DOHH2 (cell line): ENCODE measurements around the gene ZMAT5.

Source experiments
- CTCF ChIP-seq: fragments of 200-600 bp; sonication (generic); IDR thresholded peaks from one replicate; pipeline ENCODE4 v1.5.1; 2014; ENCODE audit warnings: antibody characterized with exemption, mild to moderate bottlenecking, low read depth, low read length; ENCODE audit not compliant: poor library complexity, severe bottlenecking
- EZH2phosphoT487 ChIP-seq: fragments of 200-600 bp; sonication (generic); IDR thresholded peaks from 2 replicates; pipeline ENCODE4 v1.6.1; 2017; ENCODE audit warnings: borderline replicate concordance, mild to moderate bottlenecking, antibody characterized with exemption, low read length, moderate library complexity, mixed read lengths

DNA sequence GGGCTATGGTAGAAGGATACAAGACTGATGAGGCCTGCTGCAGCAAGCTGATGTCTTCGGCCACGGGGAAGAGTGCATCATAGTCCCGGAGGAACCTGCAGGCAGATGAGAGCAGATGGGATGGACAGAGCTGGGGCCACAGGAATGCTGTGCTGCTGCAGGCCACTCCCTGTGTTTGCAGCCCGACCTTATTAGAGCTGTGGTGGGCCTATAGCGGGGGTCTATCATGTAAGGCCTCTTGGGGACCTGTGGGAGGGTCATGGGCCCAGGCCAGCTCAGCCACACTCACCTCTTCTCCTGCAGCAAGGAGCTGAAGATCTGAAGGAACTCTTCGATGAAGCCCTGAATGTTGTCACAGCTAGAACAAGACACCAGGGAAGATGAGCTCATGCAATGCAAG lies 39.4 kb upstream of the ZMAT5 start:
- no peak for TF ChIP-seq CTCF
- TF ChIP-seq EZH2phosphoT487 = no peak
